Liver (tissue), 9 donors: ENCODE data around the gene NTMT1. TPM values are rescaled to one million over a fixed set of nuclear protein-coding genes. Genes with fewer than 3 reads are reported as not detected.

Source experiments
- DNase-seq: peaks from one replicate; pipeline ENCODE4 v3.0.0-alpha.2; 2017; ENCODE audit warnings: low spot score
- H3K27ac ChIP-seq, 2 donors: one replicate each; pipeline ENCODE4 v1.7.0; 2013; ENCODE audit warnings: inconsistent platforms in 2 of 2, low read length in 2 of 2, control low read depth in 1 of 2, low read depth in 1 of 2, mild to moderate bottlenecking in 1 of 2
- H3K27me3 ChIP-seq, 4 donors: one replicate each; pipeline versions ENCODE4 v1.6.1 to v1.7.0; 2013; ENCODE audit warnings: low read length in 3 of 4, inconsistent platforms in 1 of 4, mild to moderate bottlenecking in 1 of 4, moderate library complexity in 1 of 4; ENCODE audit not compliant: control insufficient read depth in 4 of 4, insufficient read depth in 4 of 4
- H3K36me3 ChIP-seq, 4 donors: one replicate each; pipeline versions ENCODE4 v1.6.1 to v1.7.0; 2013; ENCODE audit warnings: low read length in 3 of 4, mild to moderate bottlenecking in 3 of 4, low read depth in 1 of 4, moderate library complexity in 1 of 4; ENCODE audit not compliant: control insufficient read depth in 4 of 4, insufficient read depth in 3 of 4
- H3K4me1 ChIP-seq, 4 donors: one replicate each; pipeline versions ENCODE4 v1.6.1 to v1.7.0; 2013; ENCODE audit warnings: low read length in 3 of 4, mild to moderate bottlenecking in 3 of 4, moderate library complexity in 1 of 4; ENCODE audit not compliant: control insufficient read depth in 4 of 4, insufficient read depth in 4 of 4
- H3K4me3 ChIP-seq, 3 donors: one replicate each; pipeline versions ENCODE4 v1.6.1 to v1.7.0; 2013; ENCODE audit warnings: low read length in 3 of 3, control low read depth in 1 of 3, low read depth in 1 of 3, mild to moderate bottlenecking in 1 of 3
- H3K9ac ChIP-seq, 2 donors: one replicate each; pipeline ENCODE4 v1.7.0; 2013; ENCODE audit warnings: low read length in 2 of 2, mild to moderate bottlenecking in 2 of 2, moderate library complexity in 2 of 2, control low read depth in 1 of 2, low read depth in 1 of 2
- H3K9me3 ChIP-seq, 4 donors: one replicate each; pipeline versions ENCODE4 v1.6.1 to v1.7.0; 2013; ENCODE audit warnings: low read length in 3 of 4; ENCODE audit not compliant: control insufficient read depth in 4 of 4
- ATF3 ChIP-seq: IDR thresholded peaks from 2 replicates; pipeline ENCODE4 v1.6.1; 2016; ENCODE audit warnings: antibody characterized with exemption
- CTCF ChIP-seq: fragments of 150-350 bp; IDR thresholded peaks from 2 replicates; pipeline ENCODE4 v1.5.1; 2017; ENCODE audit warnings: improper control_type of control experiment, low read depth, low read length; ENCODE audit not compliant: missing input control
- EGR1 ChIP-seq, 2 donors: IDR thresholded peaks; 2 replicates each; pipeline ENCODE4 v1.6.1; 2016 to 2018; ENCODE audit warnings: antibody characterized with exemption in 2 of 2, low read depth in 2 of 2
- FOXA1 ChIP-seq: IDR thresholded peaks from 2 replicates; pipeline ENCODE4 v1.6.1; 2016; ENCODE audit warnings: antibody characterized with exemption
- FOXA2 ChIP-seq: IDR thresholded peaks from 2 replicates; pipeline ENCODE4 v1.6.1; 2016; ENCODE audit warnings: antibody characterized with exemption
- GABPA ChIP-seq, 2 donors: IDR thresholded peaks in 1 of 2; conservative IDR thresholded peaks in 1 of 2; 2 replicates each; pipeline ENCODE4 v1.6.1; 2016; ENCODE audit warnings: antibody characterized with exemption in 2 of 2, mild to moderate bottlenecking in 1 of 2, moderate library complexity in 1 of 2
- HNF4A ChIP-seq, 2 donors: conservative IDR thresholded peaks; 2 replicates each; pipeline ENCODE4 v1.6.1; 2016; ENCODE audit warnings: antibody characterized with exemption in 2 of 2, mild to moderate bottlenecking in 2 of 2
- HNF4G ChIP-seq: IDR thresholded peaks from 2 replicates; pipeline ENCODE4 v1.6.1; 2016; ENCODE audit warnings: antibody characterized with exemption
- JUND ChIP-seq, 2 donors: IDR thresholded peaks; 2 replicates each; pipeline ENCODE4 v1.6.1; 2016; ENCODE audit warnings: antibody characterized with exemption in 2 of 2
- MAX ChIP-seq: IDR thresholded peaks from 2 replicates; pipeline ENCODE4 v1.6.1; 2016; ENCODE audit warnings: antibody characterized with exemption
- NR2F2 ChIP-seq: IDR thresholded peaks from 2 replicates; pipeline ENCODE4 v1.6.1; 2016; ENCODE audit warnings: antibody characterized with exemption
- RAD21 ChIP-seq, 2 donors: IDR thresholded peaks; 2 replicates each; pipeline ENCODE4 v1.6.1; 2016; ENCODE audit warnings: antibody characterized with exemption in 2 of 2, mild to moderate bottlenecking in 2 of 2
- REST ChIP-seq: IDR thresholded peaks from 2 replicates; pipeline ENCODE4 v1.6.1; 2016; ENCODE audit warnings: antibody characterized with exemption, mild to moderate bottlenecking
- RXRA ChIP-seq, 2 donors: IDR thresholded peaks; 2 replicates each; pipeline ENCODE4 v1.6.1; 2017 to 2018; ENCODE audit warnings: antibody characterized with exemption in 2 of 2, mild to moderate bottlenecking in 1 of 2
- SP1 ChIP-seq: IDR thresholded peaks from 2 replicates; pipeline ENCODE4 v1.6.1; 2018; ENCODE audit warnings: antibody characterized with exemption, mild to moderate bottlenecking
- TAF1 ChIP-seq: conservative IDR thresholded peaks from 2 replicates; pipeline ENCODE4 v1.6.1; 2016; ENCODE audit warnings: antibody characterized with exemption, mild to moderate bottlenecking
- YY1 ChIP-seq: IDR thresholded peaks from 2 replicates; pipeline ENCODE4 v1.6.1; 2016; ENCODE audit warnings: antibody characterized with exemption, mild to moderate bottlenecking
- ZBTB33 ChIP-seq: IDR thresholded peaks from 2 replicates; pipeline ENCODE4 v1.6.1; 2016; ENCODE audit warnings: antibody characterized with exemption
- WGBS: extraction: QIAGEN DNeasy Blood & Tissue Kit; methylation state at CpG from one replicate; pipeline ENCODE4 v1.1.7; 2013; 5-methylcytosine and 5-hydroxymethylcytosine counted together
- polyA plus RNA-seq, 2 donors: library from polyadenylated mRNA; stranded (reverse) in 1 of 2; unstranded in 1 of 2; fragments of 200-250 nt in 1 of 2; fragments of >200 nt in 1 of 2; fragmentation: Nextera tagmentation in 1 of 2; extraction: Ambion mirVana in 1 of 2; gene quantifications; one replicate each; pipeline versions ENCODE4 v1.2.1 to v1.2.3, GENCODE V29; 2013 to 2015
- total RNA-seq, 2 donors: library from RNA; depleted of rRNA; stranded (reverse); fragments of >200 nt; gene quantifications; one replicate each; pipeline ENCODE4 v1.2.3, GENCODE V29; 2014
- donor health status: healthy.
- donor health status: healthy.
- donor health status: healthy.
- donor health status: healthy.
- donor health status: healthy.

Gene NTMT1
- total and polyA plus RNA-seq, 4 donors: 13.1 to 42.5 (median 26.2) TPM

- H3K9me3 ChIP-seq: no peaks in the 10 kb centered on the region
- WGBS: 20% methylated on average over 44 of the region's 44 CpGs
- H3K4me3 ChIP-seq: peak overlapping the region; percentile 62 to 83 (median 82)
- peaks cover 0 to 27% (median 8%) of the 10 kb centered on the region in 4 donors for H3K36me3 ChIP-seq
- peaks cover 4 to 27% (median 21%) of the 10 kb centered on the region in 4 donors for H3K4me1 ChIP-seq
- peak overlapping the region in 1 of 2 donors; percentile 49 for H3K9ac ChIP-seq
- no peak for DNase-seq
- peak overlapping the region in 1 of 2 donors; percentile 80 for H3K27ac ChIP-seq
- TF ChIP-seq SP1 (no peak), JUND (IDR thresholded peaks at IDR 0.05) (no peak), NR2F2 (no peak)
- no peaks in the 10 kb centered on the region for H3K27me3 ChIP-seq
Measured at GRCh38 chr9:129640871-129641749, 15.1 kb downstream of the NTMT1 start.

- DNase-seq: peak; percentile 100
- H3K4me1 ChIP-seq: peaks cover 4 to 27% (median 21%) of the 10 kb centered on the region in 4 donors
- H3K27me3 ChIP-seq: no peaks in the 10 kb centered on the region
- no peaks in the 10 kb centered on the region for H3K9me3 ChIP-seq
- peak within 1 kb of the TSS; percentile 80 to 86 for H3K27ac ChIP-seq
- no peak for TF ChIP-seq HNF4G
- TF ChIP-seq MAX: no peak
- TF ChIP-seq REST: peak; percentile 86
- no peak for TF ChIP-seq ATF3
- no peak for TF ChIP-seq ZBTB33
- no peak for TF ChIP-seq FOXA2
- TF ChIP-seq YY1: no peak
- TF ChIP-seq GABPA (IDR thresholded peaks at IDR 0.05 in 1 of 2, conservative IDR thresholded peaks at IDR 0.05 in 1 of 2): peak; percentile 83 to 95
- TF ChIP-seq NR2F2: no peak
- peak in 1 of 2 donors; percentile 42 for TF ChIP-seq HNF4A (conservative IDR thresholded peaks at IDR 0.05)
- TF ChIP-seq RAD21 (IDR thresholded peaks at IDR 0.05): peak; percentile 74 to 85
- TF ChIP-seq RXRA (IDR thresholded peaks at IDR 0.05): peak; percentile 34 to 57
- peak; percentile 99 for TF ChIP-seq CTCF
- peak in 1 of 2 donors; percentile 17 for TF ChIP-seq JUND (IDR thresholded peaks at IDR 0.05)
- peak; percentile 80 for TF ChIP-seq FOXA1
- TF ChIP-seq EGR1 (IDR thresholded peaks at IDR 0.05; ENCODE audit: low read depth in 2 of 2): no peak
- no peak for TF ChIP-seq TAF1
- peak; percentile 74 for TF ChIP-seq SP1
- WGBS: under 1% methylated on average over 93 of the region's 93 CpGs
- peak within 1 kb of the TSS; percentile 50 to 60 for H3K9ac ChIP-seq
- peaks cover 0 to 23% (median 7%) of the 10 kb centered on the region in 4 donors for H3K36me3 ChIP-seq
- peak within 1 kb of the TSS; percentile 62 to 83 (median 82) for H3K4me3 ChIP-seq
Measured at GRCh38 chr9:129641750-129642585, 16.0 kb downstream of the NTMT1 start, which contains the start of gene ASB6. Gene ASB6, minus strand, starts transcription at chr9:129642151. Its CDS starts 152 bp downstream, at chr9:129641999.
